Stimulated activated CD8-positive, alpha-beta memory T cell treated with anti-CD3 and anti-CD28 coated beads, Interleukin-4, amount 100 ng/mL, for 1 hour (primary cell): Measurements from ENCODE around the gene CASS4.
"Not testable (repeated sequence)": the region's sequence is repeated elsewhere in the genome, so short reads cannot be mapped to it uniquely, and the experiment has no call there.

Experiments
- DNase-seq, 2 donors: peaks; one replicate each; pipeline ENCODE4 v3.0.0-alpha.2; 2020; ENCODE audit warnings: low read depth in 2 of 2, low spot score in 1 of 2

The CASS4 gene

GRCh38 chr20:56411759-56412472, at the start of gene CASS4:
Gene CASS4 (plus strand): TSS chr20:56412260. CDS start chr20:56412459, 199 bp downstream.
- DNase-seq: no peak

DNA sequence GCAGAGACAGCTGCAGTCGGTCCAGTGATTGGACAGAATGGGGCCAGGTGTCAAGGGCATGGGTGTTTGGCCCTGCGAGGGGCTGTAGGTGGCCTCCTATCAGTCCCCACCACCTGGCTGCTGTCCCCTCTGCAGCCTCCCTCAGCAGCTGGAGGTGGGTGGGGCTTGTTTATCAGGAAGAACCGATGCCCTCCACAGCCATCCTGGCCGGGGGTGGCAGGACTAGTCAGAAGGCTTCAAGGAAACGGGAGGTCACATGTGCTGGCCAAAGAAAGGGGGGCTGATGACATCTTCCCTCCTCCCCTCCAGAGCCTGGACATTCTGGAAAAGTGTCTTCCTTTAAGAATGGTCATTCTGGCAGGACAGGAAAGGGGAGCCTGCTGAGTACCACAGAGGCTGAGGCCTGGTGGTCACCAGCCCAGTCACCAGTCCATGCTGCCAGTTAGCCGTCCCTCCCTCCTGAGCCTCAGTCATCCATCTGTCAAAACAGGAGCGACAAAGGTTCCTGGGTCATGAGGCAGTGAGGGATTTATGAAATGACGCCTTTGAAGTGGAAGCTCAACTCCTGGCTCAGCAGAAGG, 49.1 kb upstream of the CASS4 start:
- DNase-seq: no peak

DNA sequence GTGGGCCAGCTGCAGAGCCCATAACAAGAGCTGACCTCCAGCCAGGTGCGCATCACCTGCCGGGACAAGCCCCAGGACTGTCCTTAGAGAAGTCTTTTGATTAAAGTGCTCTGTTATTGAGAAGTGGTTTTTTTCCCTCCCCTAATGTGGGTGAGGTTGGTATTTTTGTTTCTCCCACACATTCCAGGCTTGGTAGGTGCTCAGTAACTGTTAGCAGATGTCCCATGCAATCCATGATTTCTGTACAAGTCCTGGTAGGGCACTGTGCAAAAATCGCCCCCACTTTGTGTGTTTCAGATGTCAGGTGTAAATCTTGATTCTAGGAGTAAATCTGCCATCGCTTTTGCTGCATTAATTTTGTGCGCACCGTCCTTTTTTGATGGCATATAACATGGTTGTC, 48.6 kb upstream of the CASS4 start:
- DNase-seq: no peak

DNA sequence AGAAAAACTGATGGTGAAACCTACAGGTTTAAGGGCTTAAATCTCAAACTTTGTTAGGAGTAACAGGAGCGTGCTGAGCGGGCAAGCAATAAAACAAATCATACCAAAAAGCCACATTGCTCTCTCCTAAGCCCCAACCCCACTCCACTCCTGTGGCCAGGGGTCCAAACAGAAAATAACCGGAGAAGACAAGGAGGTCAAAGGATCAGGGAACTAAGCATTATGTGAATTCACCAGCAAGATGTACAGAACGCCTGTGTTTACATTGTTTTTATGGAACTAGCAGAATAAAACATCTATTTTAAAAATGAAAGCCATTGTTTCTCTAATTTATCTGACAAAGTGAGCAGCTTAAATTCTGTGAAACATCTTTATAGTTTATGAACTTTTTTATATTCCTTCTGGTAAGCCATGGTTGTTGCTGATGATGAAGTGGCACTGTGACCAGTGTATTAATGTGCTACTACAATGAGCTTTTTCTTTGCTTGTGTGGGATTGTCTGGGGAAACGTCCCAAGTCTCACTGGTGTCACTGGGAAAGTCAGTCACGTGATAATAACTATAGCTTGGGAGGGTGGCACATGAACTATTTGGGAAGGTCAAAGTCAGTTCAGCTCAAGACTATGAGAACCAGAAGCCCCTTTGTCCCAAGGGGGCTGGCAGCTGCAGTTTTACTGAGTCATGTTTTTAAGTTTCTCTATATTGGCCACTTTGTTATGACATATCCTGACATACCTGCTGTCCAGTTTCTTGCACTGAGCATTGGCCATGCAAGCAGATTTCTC, 43.5 kb upstream of the CASS4 start:
- DNase-seq: no peak

DNA sequence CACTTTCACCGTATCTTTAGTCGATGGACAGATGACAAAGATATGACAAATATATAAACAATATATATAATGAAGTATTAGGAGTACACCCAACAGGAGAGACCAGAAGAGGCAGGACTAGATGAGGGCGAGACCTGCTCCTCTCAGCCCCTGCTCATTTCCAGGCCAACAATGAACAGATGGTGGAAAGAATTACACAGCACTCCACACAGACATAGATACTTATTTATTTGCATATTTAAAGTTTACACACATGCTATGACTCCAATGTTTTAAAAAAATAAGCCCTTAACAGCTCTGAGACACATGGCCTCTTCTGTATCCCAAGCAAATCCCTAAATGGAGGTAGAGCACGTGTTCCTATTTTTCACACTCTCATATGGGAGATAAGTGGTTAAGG, 42.9 kb upstream of the CASS4 start:
- DNase-seq: no peak

DNA sequence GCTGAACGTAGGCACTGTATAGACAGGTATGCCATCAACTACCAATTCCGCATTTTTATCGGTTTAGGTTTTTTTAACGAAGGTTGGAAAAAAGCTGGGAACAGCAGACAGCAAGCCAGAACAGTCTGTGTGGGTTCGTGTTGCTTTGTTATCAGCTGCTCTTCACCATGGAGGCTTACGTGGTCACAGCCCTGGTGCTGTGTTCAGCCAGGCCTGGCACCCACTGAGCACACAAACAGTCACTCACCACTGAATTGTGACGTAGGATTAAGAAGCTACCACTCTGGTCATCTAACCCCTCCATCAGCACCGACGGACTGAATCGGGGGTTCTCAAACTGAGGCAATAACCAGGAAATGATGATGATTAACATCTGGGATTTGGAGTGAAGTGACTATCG, 40.1 kb upstream of the CASS4 start:
- no peak for DNase-seq

GRCh38 chr20:56372850-56373249, 39.2 kb upstream of the CASS4 start:
- DNase-seq: no peak

GRCh38 chr20:56373942-56374341, 38.1 kb upstream of the CASS4 start:
- DNase-seq: no peak

GRCh38 chr20:56376331-56376730, 35.7 kb upstream of the CASS4 start:
- DNase-seq: no peak

- no peak for DNase-seq
These were observed 33.7 kb upstream of the CASS4 start for GRCh38 chr20:56378386-56378785.

GRCh38 chr20:56380375-56380774, 31.7 kb upstream of the CASS4 start:
- no peak for DNase-seq

DNA sequence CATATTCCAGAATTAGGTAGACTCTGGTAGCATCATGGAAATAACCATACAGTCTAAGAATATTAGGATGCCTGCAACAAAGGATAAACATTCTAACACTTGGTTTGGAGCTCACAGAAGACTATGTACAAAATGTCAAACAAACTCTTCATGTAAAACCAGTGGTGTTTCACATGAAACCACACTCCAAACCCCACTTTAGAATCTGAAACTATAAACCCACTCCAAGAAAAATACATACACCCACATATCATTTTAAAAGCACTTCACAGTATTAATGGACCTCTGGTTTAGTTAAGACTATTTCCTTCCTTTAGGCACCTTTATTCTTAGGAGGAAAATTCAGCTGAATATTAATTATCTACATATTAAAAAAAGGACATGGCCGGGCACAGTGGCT, 30.6 kb upstream of the CASS4 start:
- no peak for DNase-seq

- no peak for DNase-seq
These were observed 29.4 kb upstream of the CASS4 start for GRCh38 chr20:56382696-56383095.

DNA sequence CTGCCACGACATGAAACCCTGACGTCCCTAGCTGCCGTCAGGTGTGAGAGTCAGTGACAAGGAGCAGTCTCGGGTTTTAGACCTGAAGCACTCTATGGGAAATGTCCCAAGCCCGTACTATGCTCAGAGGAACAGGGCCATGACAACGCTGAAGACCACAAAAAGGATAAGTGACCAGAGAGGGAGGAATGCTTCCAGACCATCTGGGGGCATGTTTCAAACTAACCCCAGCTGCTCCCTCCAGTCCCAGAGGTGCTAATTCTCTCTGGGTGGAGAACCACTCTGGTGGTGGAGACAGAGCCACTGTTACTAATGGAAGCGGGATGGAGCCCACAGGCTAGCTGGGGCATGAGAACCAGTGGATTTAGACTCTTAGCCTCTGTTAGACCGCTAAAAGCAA, 28.7 kb upstream of the CASS4 start:
- no peak for DNase-seq

GRCh38 chr20:56385130-56385529, 26.9 kb upstream of the CASS4 start:
- DNase-seq: no peak

- DNase-seq: no peak
These were observed 25.8 kb upstream of the CASS4 start for GRCh38 chr20:56386219-56386618.

GRCh38 chr20:56388882-56389281, 23.2 kb upstream of the CASS4 start:
- DNase-seq: no peak

DNA sequence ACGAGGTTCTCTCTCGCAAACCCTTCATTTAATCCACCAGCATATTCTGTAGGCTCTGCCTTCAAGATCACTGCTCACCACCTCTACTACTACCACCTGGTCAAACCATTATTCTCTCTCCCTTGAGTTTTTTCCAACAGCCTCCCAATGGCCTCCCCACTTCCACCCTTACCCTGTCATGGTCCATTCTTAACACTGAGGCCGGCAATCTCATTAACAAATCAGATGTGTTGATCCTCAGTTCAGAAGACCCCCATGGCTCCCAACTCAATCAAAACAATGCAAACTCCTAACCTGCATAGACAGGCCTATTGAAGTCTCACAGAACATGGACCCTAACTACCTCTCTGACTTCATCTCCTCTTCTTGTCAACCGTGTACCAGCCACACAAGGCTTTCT, 22.3 kb upstream of the CASS4 start:
- no peak for DNase-seq

DNA sequence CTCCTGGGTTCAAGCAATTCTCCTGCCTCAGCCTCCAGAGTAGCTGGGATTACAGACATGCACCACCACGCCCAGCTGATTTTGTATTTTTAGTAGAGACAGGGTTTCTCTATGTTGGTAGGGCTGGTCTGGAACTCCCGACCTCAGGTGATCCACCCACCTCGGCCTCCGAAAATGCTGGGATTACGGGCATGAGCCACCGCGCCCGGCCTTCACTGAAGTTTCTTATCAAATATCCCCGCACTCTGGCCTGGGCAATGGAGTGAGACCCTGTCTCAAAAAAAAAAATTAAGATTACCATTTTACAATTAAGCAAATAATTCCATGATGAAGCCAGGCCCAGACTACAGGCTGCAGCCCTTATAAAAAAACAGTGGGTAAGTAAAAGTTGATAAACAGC, 21.7 kb upstream of the CASS4 start:
- DNase-seq: not testable (repeated sequence)

DNA sequence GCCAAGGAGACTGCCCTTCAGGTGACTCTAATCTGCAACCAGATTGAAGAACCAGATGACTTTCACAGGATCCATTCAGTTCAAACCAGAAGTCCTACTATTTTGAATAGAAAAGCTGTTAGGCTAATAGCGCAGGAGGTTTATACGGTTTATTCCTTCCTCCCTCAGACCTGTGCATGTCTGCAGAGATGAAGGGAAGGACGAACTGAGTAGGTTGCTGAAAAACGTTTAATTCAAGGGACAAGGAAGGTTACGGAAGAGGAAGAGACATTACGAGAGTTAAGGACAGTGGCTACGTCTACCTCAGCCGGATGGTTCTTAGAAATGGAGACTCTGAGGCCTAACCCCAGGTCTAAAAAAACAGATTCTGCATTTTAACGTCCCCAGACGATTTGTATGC, 21.0 kb upstream of the CASS4 start:
- no peak for DNase-seq

GRCh38 chr20:56391596-56392131, 20.4 kb upstream of the CASS4 start:
- no peak for DNase-seq
